A549 (cell line): Measurements from ENCODE around the gene CARD9. TPM values are rescaled to one million over a fixed set of nuclear protein-coding genes. Genes with fewer than 3 reads are reported as not detected.

ENCODE experiments used
- ATAC-seq, 2 experiments: fragments of 200-7000 bp in 1 of 2; fragments of >200 bp in 1 of 2; cut with Nextera tagmentation in 1 of 2; cut with Tn5 transposase in 1 of 2; 3 replicates each; pipeline versions ENCODE4 v1.8.0 to v1.9.1; 2018 to 2020; ENCODE audit warnings: mild to moderate bottlenecking in 1 of 2, moderate library complexity in 1 of 2
- CTCF ChIA-PET: fragments of 300-600 bp; sonication (Branson Sonifier 250); formaldehyde crosslinking; extraction: SDS; loops from one replicate; lab custom pipeline; 2021; ENCODE audit warnings: antibody characterized with exemption, inconsistent platforms; lab: Yijun Ruan, JAX
- POLR2A ChIA-PET: fragments of 350-600 bp; formaldehyde crosslinking; extraction: SDS; loops from one replicate; lab custom pipeline; 2021; ENCODE audit warnings: antibody characterized with exemption, inconsistent platforms; lab: Yijun Ruan, JAX
- DNase-seq, 2 experiments: peaks; one replicate each; pipeline versions ENCODE4 v3.0.0 to v3.0.0-alpha.2; 2011 to 2016; ENCODE audit warnings: low read depth in 1 of 2, low spot score in 1 of 2
- FAIRE-seq: peaks from 2 replicates; lab custom pipeline; 2011; peaks lifted over from hg19 to GRCh38; lab: Jason Lieb, UNC
- H3K27ac ChIP-seq, 2 experiments: fragments of >200 bp; sonication (Bioruptor Twin); formaldehyde crosslinking; 3 replicates each; pipeline ENCODE4 v1.5.1; 2016 to 2017
- H3K4me1 ChIP-seq: fragments of >200 bp; sonication (Bioruptor Twin); formaldehyde crosslinking; 3 replicates; pipeline ENCODE4 v1.6.1; 2016
- H3K4me2 ChIP-seq: fragments of >200 bp; sonication (Bioruptor Twin); formaldehyde crosslinking; 3 replicates; pipeline ENCODE4 v1.6.1; 2016
- H3K4me3 ChIP-seq: fragments of >200 bp; sonication (Bioruptor Twin); formaldehyde crosslinking; 3 replicates; pipeline ENCODE4 v1.5.1; 2016
- H3K9me3 ChIP-seq: fragments of >200 bp; sonication (Bioruptor Twin); formaldehyde crosslinking; 3 replicates; pipeline ENCODE4 v1.6.1; 2016
- CBX8 ChIP-seq: fragments of 200-600 bp; sonication (generic); IDR thresholded peaks from 2 replicates; pipeline ENCODE4 v1.6.1; 2016
- CEBPB ChIP-seq, 2 experiments: fragments of >200 bp in 1 of 2; sonication (Bioruptor Twin) in 1 of 2; formaldehyde crosslinking in 1 of 2; IDR thresholded peaks; 2 replicates each; pipeline ENCODE4 v1.6.1; 2012 to 2016
- CHD4 ChIP-seq: fragments of 200-600 bp; sonication (generic); IDR thresholded peaks from 2 replicates; pipeline ENCODE4 v1.6.1; 2016; ENCODE audit warnings: antibody characterized with exemption, mild to moderate bottlenecking, borderline replicate concordance
- CTCF ChIP-seq: fragments of >200 bp; sonication (Bioruptor Twin); formaldehyde crosslinking; IDR thresholded peaks from 3 replicates; pipeline ENCODE4 v1.5.1; 2016
- E2F6 ChIP-seq: IDR thresholded peaks from 2 replicates; pipeline ENCODE4 v1.6.1; 2012; ENCODE audit warnings: low read depth, borderline replicate concordance
- EHMT2 ChIP-seq: fragments of 200-600 bp; sonication (generic); IDR thresholded peaks from 2 replicates; pipeline ENCODE4 v1.6.1; 2016; ENCODE audit warnings: antibody characterized with exemption, low read depth, mild to moderate bottlenecking, moderate library complexity
- ESRRA ChIP-seq: fragments of 150-350 bp; IDR thresholded peaks from 2 replicates; pipeline ENCODE4 v1.6.1; 2014; ENCODE audit warnings: mild to moderate bottlenecking, low read length, borderline replicate concordance
- GATA3 ChIP-seq: IDR thresholded peaks from 2 replicates; pipeline ENCODE4 v1.6.1; 2012; ENCODE audit warnings: borderline replicate concordance
- HDAC2 ChIP-seq: fragments of 200-600 bp; sonication (generic); IDR thresholded peaks from 2 replicates; pipeline ENCODE4 v1.6.1; 2016
- HEYL ChIP-seq: fragments of 250-450 bp; sonication (Bioruptor Pico); IDR thresholded peaks from 2 replicates; pipeline ENCODE4 v1.8.0; 2021; ENCODE audit warnings: mild to moderate bottlenecking, moderate library complexity
- HOXA7 ChIP-seq: fragments of 250-450 bp; sonication (Bioruptor Pico); IDR thresholded peaks from 2 replicates; pipeline ENCODE4 v1.5.0; 2020; ENCODE audit warnings: mild to moderate bottlenecking, moderate library complexity
- JUN ChIP-seq, 2 experiments: fragments of >200 bp; sonication (Bioruptor Twin); formaldehyde crosslinking; IDR thresholded peaks; 2 replicates in 1 of 2; 3 replicates in 1 of 2; pipeline ENCODE4 v1.6.1; 2016 to 2017
- JUNB ChIP-seq: fragments of >200 bp; sonication (Bioruptor Twin); formaldehyde crosslinking; IDR thresholded peaks from 2 replicates; pipeline ENCODE4 v1.6.1; 2016
- MAFK ChIP-seq: fragments of 450-650 bp; IDR thresholded peaks from 2 replicates; pipeline ENCODE4 v1.6.1; 2014; ENCODE audit not compliant: partially characterized antibody
- NFE2L2 ChIP-seq: fragments of 150-350 bp; conservative IDR thresholded peaks from 2 replicates; pipeline ENCODE4 v1.6.1; 2014; ENCODE audit warnings: low read length
- NR3C1 ChIP-seq: fragments of >200 bp; sonication (Bioruptor Twin); formaldehyde crosslinking; IDR thresholded peaks from 3 replicates; pipeline ENCODE4 v1.6.1; 2017
- PBX3 ChIP-seq: IDR thresholded peaks from 2 replicates; pipeline ENCODE4 v1.6.1; 2012
- PHF8 ChIP-seq: fragments of 200-600 bp; sonication (generic); IDR thresholded peaks from 2 replicates; pipeline ENCODE4 v1.6.1; 2016; ENCODE audit warnings: low read depth, mild to moderate bottlenecking, antibody characterized with exemption, moderate library complexity, borderline replicate concordance
- RARB ChIP-seq: fragments of 250-450 bp; sonication (Bioruptor Pico); IDR thresholded peaks from 2 replicates; pipeline ENCODE4 v1.8.0; 2021; ENCODE audit warnings: mild to moderate bottlenecking, moderate library complexity
- REST ChIP-seq: fragments of 200-600 bp; sonication (generic); IDR thresholded peaks from 2 replicates; pipeline ENCODE4 v1.6.1; 2016; ENCODE audit warnings: antibody characterized with exemption, mild to moderate bottlenecking, moderate library complexity
- TFCP2L1 ChIP-seq: fragments of 250-450 bp; sonication (Bioruptor Pico); IDR thresholded peaks from 2 replicates; pipeline ENCODE4 v1.5.0; 2021; ENCODE audit warnings: mild to moderate bottlenecking
- TP53 ChIP-seq: fragments of 250-450 bp; sonication (Bioruptor Pico); IDR thresholded peaks from 2 replicates; pipeline ENCODE4 v1.5.0; 2021; ENCODE audit warnings: mild to moderate bottlenecking, moderate library complexity
- ZC3H11A ChIP-seq: fragments of 450-650 bp; IDR thresholded peaks from 2 replicates; pipeline ENCODE4 v1.6.1; 2014; ENCODE audit warnings: antibody characterized with exemption, mild to moderate bottlenecking
- WGBS: methylation state at CpG from one replicate; pipeline ENCODE4 v1.1.6; 2017; ENCODE audit errors: missing lambda C conversion rate; 5-methylcytosine and 5-hydroxymethylcytosine counted together
- polyA plus RNA-seq, 4 experiments: library from polyadenylated mRNA; depleted of rRNA in 3 of 4; stranded (reverse); fragments of >200 nt; fragmentation: RNase III in 1 of 4; extraction: RNeasy Plus Mini Kit Qiagen cat#74134 plus additional on column Dnase treatment in 1 of 4; gene quantifications; 2 replicates in 3 of 4; 3 replicates in 1 of 4; pipeline ENCODE4 v1.2.3, GENCODE V29; 2011 to 2017

CARD9 gene
- polyA plus RNA-seq, 2 of the 4 experiments (the other 2 are of a cell fraction), result 0.21 to 0.94 TPM

- DNase-seq (no peak), FAIRE-seq (no peak), ATAC-seq (no peak)
- Histone ChIP-seq H3K4me1 (no peaks in the 10 kb centered on the region), H3K4me3 (no peak overlapping the region), H3K27ac (no peak overlapping the region), H3K4me2 (no peak overlapping the region), H3K9me3 (no peaks in the 10 kb centered on the region)
- ChIA-PET CTCF (interaction anchor here (1.5 to 4.9 kb wide), 2 partner anchors 13 to 15 kb away, joined by 6 to 27 read pairs; partner anchors contain the start of gene DNLZ), POLR2A (interaction anchor here (0.6 kb wide), 1 partner anchor 8 kb away, joined by 4 read pairs; no protein-coding TSS in a partner anchor)
- TF ChIP-seq NFE2L2, result no peak
- no peak for TF ChIP-seq GATA3
- TF ChIP-seq MAFK, result no peak
- no peak for TF ChIP-seq CTCF
- TF ChIP-seq CBX8, result no peak
- no peak for TF ChIP-seq TP53
- TF ChIP-seq CHD4, result no peak
- no peak for TF ChIP-seq NR3C1
- TF ChIP-seq HOXA7 (CRISPR knock-in tag), result no peak
- TF ChIP-seq ESRRA, result no peak
- no peak for TF ChIP-seq E2F6
- TF ChIP-seq JUNB, result no peak
- no peak for TF ChIP-seq PHF8
- TF ChIP-seq TFCP2L1 (CRISPR knock-in tag), result no peak
- no peak for TF ChIP-seq RARB (CRISPR knock-in tag)
- no peak for TF ChIP-seq HEYL (CRISPR knock-in tag)
- no peak for TF ChIP-seq ZC3H11A
- TF ChIP-seq CEBPB (IDR thresholded peaks at IDR 0.05), result no peak
- 100% methylated on average over 1 of the region's 11 CpGs for WGBS
Measured at GRCh38 chr9:136379401-136379800, 5.9 kb upstream of the CARD9 start.

GRCh38 chr9:136379003-136379287 is 5.5 kb upstream of the CARD9 start:
- Histone ChIP-seq H3K4me1 (no peaks in the 10 kb centered on the region), H3K4me2 (no peak overlapping the region), H3K4me3 (no peak overlapping the region), H3K27ac (no peak overlapping the region), H3K9me3 (no peaks in the 10 kb centered on the region)
- TF ChIP-seq JUN (IDR thresholded peaks at IDR 0.05) (no peak), PBX3 (no peak), E2F6 (no peak), HDAC2 (no peak), REST (no peak), PHF8 (no peak), EHMT2 (no peak)
- FAIRE-seq, result no peak
- no peak for DNase-seq
- 91% methylated on average over 18 of the region's 18 CpGs for WGBS
- POLR2A ChIA-PET, result no interaction called here
- ATAC-seq, result no peak
- CTCF ChIA-PET, result interaction anchor here (1.4 to 4.9 kb wide), 3 partner anchors 13 to 41 kb away, joined by 3 to 27 read pairs (median 6); partner anchors contain the start of gene DNLZ
